Body of pancreas (tissue), 4 donors: ENCODE results near the gene TMA16.

Source experiments
- POLR2A ChIP-seq, 3 donors: fragments of 450-650 bp; IDR thresholded peaks; one replicate each; pipeline ENCODE4 v1.6.1; 2016; ENCODE audit warnings: antibody characterized with exemption in 3 of 3, mild to moderate bottlenecking in 2 of 3
- TF ChIP-seq, protein P1 (sequence below), 7 experiments: fragments of 450-650 bp in 4 of 7; fragments of 200-600 bp in 3 of 7; sonication (generic) in 3 of 7; IDR thresholded peaks; one replicate each; pipeline ENCODE4 v1.5.1; 2016 to 2019; ENCODE audit warnings: antibody characterized with exemption in 7 of 7

DNA sequence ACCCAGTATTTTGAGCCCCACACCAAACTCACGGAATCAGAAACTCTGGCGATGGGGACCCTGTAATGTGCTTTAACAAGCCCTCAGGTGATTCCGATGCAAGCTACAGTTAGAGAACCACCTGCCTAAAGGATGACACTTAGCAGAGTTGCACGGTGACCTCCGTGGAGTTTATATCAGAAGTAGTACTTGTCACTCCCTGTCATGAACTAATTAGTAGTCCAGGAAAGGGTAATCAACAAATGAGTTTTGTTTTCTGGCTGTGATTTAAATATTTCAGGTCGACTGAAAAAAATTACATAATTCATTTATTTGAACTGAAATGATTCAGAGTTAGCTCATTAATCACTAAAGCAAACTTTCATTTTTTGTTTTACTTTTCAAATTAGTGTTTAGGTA, 56.4 kb downstream of the TMA16 start:
- TF ChIP-seq, protein P1, sequence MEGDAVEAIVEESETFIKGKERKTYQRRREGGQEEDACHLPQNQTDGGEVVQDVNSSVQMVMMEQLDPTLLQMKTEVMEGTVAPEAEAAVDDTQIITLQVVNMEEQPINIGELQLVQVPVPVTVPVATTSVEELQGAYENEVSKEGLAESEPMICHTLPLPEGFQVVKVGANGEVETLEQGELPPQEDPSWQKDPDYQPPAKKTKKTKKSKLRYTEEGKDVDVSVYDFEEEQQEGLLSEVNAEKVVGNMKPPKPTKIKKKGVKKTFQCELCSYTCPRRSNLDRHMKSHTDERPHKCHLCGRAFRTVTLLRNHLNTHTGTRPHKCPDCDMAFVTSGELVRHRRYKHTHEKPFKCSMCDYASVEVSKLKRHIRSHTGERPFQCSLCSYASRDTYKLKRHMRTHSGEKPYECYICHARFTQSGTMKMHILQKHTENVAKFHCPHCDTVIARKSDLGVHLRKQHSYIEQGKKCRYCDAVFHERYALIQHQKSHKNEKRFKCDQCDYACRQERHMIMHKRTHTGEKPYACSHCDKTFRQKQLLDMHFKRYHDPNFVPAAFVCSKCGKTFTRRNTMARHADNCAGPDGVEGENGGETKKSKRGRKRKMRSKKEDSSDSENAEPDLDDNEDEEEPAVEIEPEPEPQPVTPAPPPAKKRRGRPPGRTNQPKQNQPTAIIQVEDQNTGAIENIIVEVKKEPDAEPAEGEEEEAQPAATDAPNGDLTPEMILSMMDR (IDR thresholded peaks at IDR 0.05), result no peak
- no peak for TF ChIP-seq POLR2A (IDR thresholded peaks at IDR 0.05)
